DMS53 treated with DMSO at 0.1 percent for 48 hours (cell line): ENCODE data around the gene HPRT1.

Experiments used
- DNase-seq: peaks from one replicate; lab custom pipeline; 2025; ENCODE audit not compliant: unreplicated experiment; lab: John Stamatoyannopoulos, UW

The HPRT1 gene

DNA sequence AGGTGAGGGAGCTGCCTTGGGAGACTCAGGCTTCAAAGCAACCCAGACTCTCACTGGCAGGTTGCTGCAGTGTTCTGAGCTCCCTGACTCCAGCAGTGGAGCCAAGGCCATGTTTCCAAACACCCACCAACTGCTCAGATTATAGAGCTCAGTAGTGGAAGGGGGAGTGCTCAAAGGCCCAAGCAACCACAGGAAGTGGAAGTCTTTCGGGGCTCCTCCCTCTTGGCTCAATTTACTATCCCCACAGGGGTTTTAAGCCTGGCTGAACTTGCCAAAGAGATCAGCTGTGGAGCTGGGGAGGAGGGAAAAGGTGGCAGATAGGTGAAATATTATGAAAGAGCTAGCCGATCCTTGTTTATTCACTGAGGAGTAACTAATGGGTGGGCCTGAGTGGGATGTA lies 82.5 kb downstream of the HPRT1 start:
- DNase-seq = no peak

DNA sequence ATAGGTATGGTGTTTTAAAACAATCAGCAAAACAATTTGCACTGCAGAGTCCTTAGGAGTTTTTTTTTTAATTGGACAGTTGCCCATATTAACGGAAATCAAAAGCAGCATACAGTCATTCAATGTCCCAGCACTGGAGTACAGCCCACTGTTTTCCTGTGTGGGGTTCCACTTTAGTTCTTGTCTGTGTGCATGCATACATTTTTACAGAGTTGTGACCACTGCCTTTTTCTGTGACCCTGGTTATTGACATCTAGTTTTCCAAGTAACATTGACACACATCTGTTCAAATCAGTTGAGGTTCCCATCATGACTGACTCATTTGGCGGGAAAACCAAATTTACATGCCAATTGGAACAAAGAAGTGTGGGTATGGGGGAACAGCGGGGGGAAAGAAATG lies 83.3 kb downstream of the HPRT1 start:
- DNase-seq = no peak

GRCh38 chrX:134544135-134544512 lies 84.2 kb downstream of the HPRT1 start:
- no peak for DNase-seq

- peak; percentile 11 for DNase-seq
Measured at GRCh38 chrX:134544513-134545151, 84.7 kb downstream of the HPRT1 start.

DNA sequence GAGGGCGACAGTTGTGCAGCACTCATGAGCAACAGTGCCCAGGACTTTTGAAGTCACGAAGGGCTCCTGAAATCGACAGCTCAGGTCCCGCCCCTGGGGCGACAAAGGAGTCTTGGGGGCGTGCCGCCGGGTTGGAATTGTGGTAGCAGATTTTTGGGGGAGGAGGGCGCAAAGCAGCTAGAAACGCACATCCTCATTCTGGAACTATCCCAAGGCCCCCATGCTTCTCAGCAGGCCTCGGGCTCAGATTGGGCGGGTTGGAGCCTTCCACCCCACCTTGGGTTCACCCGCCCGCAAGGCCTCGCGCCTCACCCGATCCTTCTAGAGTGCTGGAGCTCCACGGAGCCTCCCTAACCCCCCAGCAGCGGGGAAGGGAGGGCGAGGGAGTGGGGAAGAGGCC lies 85.5 kb downstream of the HPRT1 start:
- no peak for DNase-seq

DNA sequence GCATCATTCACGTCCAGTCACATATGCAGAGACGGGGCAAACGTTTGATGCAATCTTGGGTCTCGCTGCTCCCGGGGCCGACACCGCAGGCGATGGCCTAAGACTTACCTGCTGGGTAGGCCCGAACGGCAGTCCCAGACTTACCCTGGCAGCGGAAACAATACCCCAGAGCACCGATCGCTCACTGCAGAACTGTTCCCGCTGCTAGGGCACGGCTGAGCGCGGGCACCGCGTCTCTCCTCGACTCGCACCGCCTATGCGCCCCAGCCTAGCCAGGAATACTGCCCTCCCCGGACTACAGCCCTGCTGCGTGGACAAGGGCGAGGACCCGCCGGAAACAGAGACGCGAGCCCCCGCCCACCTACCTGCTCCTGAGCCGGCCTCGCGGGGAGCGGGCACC lies 86.2 kb downstream of the HPRT1 start:
- no peak for DNase-seq

DNA sequence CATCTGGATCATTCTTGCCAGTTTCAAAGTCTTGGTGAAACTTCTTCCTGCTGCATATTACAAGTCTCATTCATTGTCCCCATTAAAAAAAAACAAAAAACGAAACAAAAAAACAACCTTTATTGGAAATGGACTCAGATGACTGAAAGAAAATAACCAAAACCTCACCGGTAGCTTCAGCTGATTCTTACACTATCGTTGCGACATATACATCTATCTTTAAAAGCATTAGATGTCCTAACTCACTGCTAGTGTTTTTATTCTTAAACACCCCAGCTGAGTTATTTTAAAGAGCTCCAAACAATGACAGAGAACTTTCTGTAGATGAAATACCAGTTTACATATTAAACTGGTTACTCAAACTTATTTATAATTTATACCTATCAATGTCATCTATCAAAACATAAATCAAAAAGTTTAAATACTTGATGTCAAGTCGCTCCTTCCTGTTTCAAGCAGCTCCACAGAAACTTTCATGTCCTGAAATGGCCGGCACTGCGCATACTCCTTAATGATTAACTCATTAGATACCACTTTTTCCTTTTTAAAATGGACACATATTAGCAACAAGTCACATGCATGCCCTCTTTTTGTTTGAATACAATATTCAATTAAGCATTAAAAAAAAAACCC lies 87.2 kb downstream of the HPRT1 start:
- DNase-seq = no peak

DNA sequence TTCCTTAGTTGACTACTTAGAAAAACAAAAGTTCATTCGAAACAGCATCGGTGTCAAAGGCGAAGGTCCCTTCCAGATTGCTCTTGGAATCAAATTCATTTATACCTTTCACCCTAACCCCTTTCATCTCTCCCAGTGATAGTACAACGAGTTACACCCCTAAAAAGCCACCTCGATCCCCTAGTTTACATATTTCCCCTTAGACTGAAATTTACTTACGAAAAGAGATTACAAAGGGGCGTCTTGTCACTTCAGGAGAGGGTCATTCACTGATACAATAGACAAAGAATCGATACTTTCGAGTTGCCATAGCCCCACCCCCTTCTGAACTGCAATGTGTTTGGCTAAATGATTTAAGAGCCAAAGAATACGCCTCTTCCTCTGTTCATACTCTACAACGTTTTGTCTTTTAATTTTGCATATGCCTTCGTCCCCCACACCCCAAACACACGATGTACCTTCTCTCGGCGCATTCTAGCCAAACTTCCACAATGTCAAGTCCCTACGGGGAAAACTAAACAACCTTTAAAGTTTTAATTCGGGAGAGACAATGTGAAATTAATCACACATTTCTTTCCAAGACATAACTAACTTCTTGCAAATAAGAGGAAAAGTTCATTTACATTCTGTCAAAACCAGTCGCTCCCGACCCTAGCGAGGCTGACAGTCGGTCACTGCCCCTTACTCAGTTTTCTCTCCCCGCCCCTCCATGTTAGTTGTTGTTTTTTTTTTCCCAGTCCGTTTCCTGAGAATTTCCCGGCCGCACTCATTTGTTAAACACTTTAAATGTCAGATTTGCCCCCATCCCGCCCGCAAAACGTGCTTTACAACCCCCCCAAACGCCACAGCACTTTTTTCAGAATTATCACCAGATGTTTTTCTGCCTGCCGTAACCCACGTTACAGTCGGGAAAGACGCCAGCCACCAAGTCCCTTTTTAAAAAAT lies 88.6 kb downstream of the HPRT1 start:
- no peak for DNase-seq
